HG03039 (cell line): ENCODE measurements around the gene CMYA5.
"Not testable (repeated sequence)": the region's sequence is repeated elsewhere in the genome, so short reads cannot be mapped to it uniquely, and the experiment has no call there.

Experiments used
- ATAC-seq: cut with Tn5 transposase; IDR thresholded peaks from one replicate; pipeline ENCODE4 v1.9.1; 2021; ENCODE audit warnings: mild to moderate bottlenecking, moderate library complexity; ENCODE audit not compliant: unreplicated experiment

The CMYA5 gene

GRCh38 chr5:79746642-79747569 is 57.3 kb downstream of the CMYA5 start:
- ATAC-seq, result no peak

- ATAC-seq, result no peak
Observed at GRCh38 chr5:79750611-79751510, 61.2 kb downstream of the CMYA5 start.

GRCh38 chr5:79753092-79753491 is 63.5 kb downstream of the CMYA5 start:
- ATAC-seq, result no peak

DNA sequence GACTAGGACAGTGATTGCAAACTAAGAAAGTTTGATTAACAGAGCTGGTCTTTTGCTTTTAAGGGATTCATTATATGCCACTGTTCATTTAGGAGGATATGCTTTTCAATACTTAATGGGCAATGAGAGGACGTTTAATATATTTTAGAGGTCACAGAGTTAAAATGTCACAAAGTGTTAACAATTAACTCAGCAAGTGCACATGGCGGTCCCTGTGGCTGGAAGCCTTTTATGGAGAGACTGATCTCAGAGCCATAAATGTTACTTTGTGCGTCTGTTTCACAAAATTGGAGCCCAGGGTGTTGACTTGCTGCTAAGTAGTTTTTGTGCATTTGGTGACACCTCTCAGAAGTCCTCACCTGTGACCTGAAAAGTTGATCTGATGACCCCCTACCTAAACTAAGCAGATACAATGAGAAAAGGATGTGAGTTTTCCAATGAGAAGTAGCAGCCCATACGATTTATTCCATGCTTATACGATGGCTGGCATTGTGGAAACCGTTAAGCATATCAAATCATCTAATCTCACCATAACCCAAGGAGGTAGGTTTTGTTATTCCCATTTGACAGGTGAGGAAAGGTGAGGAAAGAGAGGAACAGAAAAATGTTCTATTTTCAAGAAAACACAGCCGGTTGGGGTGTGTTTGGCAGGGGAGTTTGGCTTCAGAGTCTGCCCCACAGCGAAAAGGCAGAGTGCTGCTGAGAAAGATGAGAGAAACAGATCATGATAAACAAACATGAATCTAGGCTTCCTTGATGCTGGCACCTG is 64.4 kb downstream of the CMYA5 start:
- no peak for ATAC-seq

- no peak for ATAC-seq
Observed at GRCh38 chr5:79754865-79755555, 65.4 kb downstream of the CMYA5 start.

DNA sequence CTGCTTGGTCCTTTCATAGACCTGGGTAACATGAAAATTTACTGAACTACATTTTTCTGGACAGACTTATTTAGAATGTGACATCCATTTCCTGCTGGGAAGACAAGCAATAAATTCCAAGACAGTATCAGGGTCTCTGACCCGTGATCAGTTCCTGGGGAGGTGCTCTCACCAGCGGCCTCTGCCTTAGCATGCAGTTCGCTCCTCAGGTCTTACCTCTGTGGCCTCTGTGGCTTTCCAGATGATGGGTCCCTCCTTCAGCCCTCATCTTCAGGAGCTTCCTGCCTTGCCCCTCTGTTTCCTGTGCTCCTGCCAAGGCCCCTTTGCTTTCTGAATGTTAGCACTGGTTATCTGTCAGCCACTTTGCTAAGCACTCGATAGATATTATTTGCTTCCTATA is 66.4 kb downstream of the CMYA5 start:
- no peak for ATAC-seq

DNA sequence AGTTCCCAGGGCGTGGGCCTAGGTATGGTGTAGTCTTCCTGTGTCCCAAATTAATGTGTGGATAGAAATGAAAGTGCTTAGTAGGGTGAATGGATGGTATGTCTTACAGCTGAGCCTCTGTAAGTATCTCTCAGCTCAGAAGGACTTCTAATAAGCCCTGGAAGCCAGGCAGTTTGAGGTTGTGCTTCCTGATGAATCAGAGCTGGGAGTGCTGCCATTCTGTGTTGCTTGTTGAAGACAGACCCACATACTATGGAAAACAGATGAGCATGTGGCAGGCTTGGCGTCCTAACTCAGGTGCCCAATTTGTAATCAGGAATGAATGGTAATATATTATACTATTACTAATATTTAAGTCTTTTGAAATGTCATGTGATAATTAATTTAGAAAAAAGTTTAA is 69.8 kb downstream of the CMYA5 start:
- no peak for ATAC-seq

GRCh38 chr5:79759848-79760247 is 70.2 kb downstream of the CMYA5 start:
- no peak for ATAC-seq

DNA sequence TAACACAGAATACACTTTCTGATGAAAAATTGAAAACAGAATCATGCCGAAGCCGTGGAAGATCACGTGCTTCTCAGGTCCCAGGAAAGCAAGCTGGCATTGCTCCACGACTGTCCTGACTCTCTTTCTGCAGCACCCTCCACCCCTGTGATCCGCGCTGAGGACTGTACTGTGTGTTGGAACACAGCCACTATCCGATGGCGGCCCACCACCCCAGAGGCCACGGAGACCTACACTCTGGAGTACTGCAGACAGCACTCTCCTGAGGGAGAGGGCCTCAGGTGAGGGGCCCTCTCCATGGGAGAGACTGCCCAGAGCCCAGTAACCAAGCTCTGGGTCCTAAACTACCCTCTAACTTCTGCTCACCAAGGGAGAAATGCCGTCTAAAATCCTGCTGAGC is 73.3 kb downstream of the CMYA5 start:
- ATAC-seq, result no peak

DNA sequence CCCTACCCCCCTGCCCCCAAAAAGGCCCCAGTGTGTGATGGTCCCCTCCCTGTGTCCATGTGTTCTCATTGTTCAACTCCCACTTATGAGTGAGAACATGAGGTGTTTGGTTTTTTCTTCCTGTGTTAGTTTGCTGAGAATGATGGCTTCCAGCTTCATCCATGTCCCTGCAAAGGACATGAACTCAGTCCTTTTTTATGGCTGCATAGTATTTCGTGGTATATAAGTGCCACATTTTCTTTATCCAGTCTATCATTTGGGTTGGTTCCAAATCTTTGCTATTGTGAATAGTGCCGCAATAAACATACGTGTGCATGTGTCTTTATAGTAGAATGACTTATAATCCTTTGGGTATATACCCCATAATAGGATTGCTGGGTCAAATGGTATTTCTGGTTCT is 74.5 kb downstream of the CMYA5 start:
- not testable (repeated sequence) for ATAC-seq

DNA sequence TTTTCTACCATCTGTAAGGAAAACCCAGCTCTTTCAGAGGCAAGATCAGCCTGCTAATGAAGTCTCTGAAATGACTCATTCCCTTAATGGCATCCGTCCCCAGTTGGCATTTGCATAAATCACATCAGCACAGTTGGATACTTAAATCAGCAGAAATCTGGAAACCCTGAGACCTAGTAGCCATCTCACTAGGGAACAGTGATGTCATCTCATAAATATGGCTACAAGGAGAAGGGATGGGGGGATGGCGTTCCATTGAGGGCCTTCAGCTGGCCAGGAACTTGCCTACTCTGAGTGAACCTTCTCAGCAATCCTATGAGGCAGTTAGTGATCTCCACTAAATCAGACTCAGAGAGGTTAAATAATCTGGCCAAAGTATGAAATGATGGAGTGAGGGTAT is 81.8 kb downstream of the CMYA5 start:
- no peak for ATAC-seq

DNA sequence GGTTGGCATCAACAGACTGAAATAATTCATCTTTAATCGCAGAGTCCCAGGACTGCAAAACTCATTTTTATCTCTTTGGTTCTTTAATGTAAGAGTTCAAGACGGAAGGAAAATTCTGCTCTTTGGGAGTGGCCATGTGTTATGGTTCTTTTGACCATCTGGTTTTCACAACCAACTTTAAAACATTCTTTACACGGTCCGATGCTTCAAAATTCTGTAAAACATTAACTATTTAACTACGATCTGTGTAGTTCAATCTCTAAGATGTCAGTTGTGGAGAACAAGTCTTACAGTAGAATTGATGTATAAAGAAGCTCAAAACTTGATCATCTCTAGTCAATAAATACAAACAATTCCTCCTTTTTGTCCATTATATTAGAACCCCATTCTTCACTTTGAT is 83.0 kb downstream of the CMYA5 start:
- ATAC-seq, result no peak

DNA sequence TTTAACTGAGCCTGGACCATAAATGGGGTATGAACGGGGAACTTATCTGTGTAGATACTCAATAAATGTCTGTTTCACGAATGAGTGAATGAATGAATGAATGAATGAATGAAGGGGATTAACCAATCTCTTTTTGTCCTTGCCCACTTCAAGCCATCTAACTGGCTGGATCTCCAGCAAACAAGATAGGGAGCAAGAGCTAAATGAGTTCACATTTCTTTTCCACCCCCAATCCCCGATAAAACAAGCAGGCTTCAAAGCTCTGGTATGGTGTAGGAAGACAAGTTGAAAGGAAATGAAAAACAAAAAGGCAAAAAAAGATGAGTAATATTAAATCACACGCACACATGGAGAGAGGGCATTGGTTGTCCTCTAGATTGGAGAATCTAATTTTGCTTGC is 84.0 kb downstream of the CMYA5 start:
- ATAC-seq, result no peak

DNA sequence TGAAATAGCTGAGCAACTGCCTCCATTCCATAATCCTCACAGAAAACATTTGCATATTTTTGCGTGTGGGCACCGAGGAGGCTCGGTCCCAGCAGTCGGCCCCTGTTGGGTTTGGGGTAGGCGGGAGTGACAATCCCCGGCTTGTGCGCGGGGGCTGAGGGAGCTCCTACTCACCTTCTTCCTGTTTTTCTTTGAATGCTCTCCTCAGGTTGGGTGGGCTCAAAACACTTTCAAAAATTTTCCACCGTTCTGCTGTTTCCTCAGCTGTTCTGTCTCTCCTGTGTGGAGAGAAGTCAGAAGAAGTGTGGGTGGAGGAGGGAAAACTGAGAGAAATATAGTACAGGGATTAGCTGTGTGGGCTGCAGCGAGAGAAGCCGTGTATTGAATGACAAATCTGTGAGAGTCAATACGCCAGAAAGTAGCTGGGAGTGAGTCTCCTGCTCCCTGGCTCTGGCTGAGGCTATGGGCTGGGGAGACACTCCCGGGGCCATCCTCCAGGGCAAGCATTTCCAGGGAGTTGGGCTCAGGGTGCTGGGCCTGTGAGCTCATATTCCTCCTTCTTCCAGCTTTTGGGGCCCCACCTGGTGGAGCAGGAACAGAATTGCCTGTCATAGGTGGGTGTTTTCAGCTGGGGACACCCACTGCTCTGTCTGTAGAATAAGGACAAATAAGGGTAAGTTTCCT is 84.7 kb downstream of the CMYA5 start:
- no peak for ATAC-seq

GRCh38 chr5:79774855-79775237 is 85.2 kb downstream of the CMYA5 start:
- no peak for ATAC-seq

DNA sequence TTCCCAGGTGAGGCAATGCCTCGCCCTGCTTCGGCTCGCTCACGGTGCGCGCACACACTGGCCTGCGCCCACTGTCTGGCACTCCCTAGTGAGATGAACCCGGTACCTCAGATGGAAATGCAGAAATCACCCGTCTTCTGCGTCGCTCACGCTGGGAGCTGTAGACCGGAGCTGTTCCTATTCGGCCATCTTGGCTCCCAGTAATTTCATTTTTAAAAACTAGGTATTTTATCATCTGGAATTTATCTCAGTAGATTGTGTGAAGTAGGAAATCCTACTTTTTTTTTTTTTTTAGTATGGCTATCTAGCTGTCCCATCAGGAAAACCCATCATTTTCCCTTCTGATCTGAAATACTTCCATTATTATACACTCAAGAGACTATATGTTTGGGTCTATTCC is 95.1 kb downstream of the CMYA5 start:
- ATAC-seq, result not testable (repeated sequence)

DNA sequence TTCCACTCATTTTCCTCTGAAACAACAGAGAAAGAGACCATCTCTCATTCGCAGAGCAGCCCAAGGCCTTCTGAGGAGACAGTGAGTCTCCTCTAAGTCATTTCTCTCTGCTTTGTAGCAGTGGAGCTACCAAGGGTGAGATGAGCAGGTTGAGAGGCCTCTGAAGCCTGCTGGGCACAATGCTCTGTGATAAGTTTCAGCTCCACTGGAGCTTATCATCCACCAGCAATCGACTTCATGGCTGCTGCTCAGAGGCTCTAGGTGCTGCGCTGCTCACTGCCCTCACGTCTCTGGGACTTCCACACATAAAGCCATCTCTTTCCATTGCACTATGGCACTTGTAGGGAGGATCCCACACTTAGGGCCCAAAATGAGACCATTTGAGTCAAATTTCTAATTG is 96.3 kb downstream of the CMYA5 start:
- ATAC-seq, result no peak

DNA sequence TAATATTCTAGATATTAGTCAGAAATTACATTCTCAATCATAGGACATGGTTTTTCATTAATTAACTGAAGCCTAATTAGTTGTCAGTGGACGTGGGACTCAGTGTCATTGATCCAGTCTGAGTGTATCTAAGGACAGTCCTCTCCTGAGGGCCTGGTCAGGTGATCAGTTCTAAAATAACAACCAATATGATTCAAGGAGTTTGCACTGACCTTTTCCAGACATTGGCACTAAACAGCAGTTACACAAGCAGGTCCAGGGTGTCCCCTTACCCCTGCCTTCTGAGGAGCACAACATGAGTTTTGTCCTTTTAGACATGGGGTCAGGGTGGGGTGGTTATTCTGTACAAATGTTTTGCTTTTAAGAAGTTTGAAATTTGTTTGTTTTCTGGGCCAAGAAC is 97.8 kb downstream of the CMYA5 start:
- no peak for ATAC-seq

DNA sequence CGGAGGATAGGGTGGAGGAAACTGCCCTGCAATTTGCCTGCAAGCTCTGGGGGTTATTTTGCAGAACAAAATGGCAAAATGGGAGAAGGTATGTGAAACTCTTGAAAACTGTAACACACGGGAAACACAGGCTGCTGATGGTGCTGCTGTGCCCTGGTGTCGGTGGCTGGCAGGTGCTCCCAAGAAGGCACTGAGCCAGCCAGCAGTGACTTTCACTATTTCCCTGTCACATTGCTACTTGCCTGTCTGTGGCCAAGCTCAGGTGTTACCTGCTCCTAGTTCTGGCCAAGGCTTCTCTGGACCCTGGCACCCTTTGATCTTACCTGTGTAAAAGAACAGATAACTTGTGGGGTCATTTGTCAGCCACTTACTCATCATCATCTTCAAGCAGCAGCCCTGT is 102.2 kb downstream of the CMYA5 start:
- no peak for ATAC-seq

DNA sequence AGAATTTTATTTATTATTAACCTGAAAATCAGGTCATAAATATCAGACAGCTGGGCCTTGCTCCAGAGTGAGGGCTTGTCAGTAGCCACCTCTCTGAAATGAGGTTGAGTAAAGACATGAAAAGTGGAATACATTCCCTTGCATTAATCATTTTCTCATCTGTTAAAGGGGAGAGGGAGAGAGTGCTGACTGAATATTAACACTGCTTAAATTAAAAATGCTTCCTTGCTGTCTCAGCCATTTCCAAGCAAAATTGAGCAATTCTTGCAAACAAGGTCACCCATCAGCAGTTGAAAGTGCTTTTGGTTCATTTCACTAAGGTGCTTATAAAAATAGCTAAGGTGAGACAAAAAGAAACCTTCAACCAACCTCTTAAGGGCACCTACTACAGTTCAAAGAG is 102.8 kb downstream of the CMYA5 start:
- ATAC-seq, result no peak
